ACHN (cell line): Measurements from ENCODE around the gene NFIA.

Experiments
- DNase-seq: peaks from one replicate; pipeline ENCODE4 v3.0.0-alpha.2; 2015
- in situ Hi-C: cut with HindIII; loops from 2 replicates; pipeline ENCODE4 v1.10.0; 2017; ENCODE audit warnings: low sequenced_read_pairs, low pct_ligation_motif_present, low pct_unique_long_range_greater_than_20kb

Gene NFIA

DNA sequence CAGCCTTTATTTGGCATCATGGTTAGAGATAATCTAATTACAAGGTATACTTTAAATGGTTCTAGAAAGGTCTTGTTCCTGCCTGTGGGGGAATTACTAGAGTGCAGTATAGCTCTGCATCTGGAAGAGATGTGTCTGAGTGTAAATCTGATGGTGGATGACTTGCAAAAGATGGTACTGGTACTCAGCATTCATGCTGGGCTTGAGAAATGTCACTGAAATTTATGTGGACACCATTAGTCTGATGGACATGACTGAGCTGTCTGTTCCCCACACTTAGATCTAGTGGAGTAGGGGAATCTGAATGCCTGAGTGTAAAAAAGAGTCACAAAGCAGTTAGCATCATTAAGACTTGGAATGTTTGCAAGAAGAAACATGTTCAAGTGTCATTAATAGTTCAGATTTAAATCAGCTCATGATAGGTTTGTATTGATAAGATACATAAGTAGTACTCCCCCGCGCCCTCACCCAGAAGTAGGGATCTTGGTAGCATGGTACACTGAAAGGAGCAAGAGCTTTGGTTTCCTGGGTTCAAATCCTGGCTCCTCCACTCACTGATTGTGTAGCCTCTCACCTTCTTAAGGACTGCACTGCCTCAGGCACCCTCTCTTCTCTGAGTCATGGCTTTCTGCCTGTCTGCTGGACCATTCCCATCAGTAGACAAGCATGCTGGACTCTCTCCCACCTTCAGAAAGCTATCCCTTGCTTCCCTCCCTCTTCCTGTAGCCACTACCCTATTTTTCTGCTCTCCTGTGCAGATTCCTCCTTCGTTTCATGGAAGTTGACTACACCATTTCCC is 292.9 kb downstream of the NFIA start:
- no peak for DNase-seq
- in situ Hi-C loops: no loop called here

- in situ Hi-C loops: no loop called here
- DNase-seq: no peak
Measured at GRCh38 chr1:61376151-61376550, 293.8 kb downstream of the NFIA start.

GRCh38 chr1:61377242-61377958 is 295.0 kb downstream of the NFIA start:
- in situ Hi-C loops: no loop called here
- DNase-seq: no peak

- in situ Hi-C loops: no loop called here
- no peak for DNase-seq
Measured at GRCh38 chr1:61378494-61379180, 296.3 kb downstream of the NFIA start.

- in situ Hi-C loops: no loop called here
Measured at GRCh38 chr1:61379693-61380092, 297.3 kb downstream of the NFIA start.

DNA sequence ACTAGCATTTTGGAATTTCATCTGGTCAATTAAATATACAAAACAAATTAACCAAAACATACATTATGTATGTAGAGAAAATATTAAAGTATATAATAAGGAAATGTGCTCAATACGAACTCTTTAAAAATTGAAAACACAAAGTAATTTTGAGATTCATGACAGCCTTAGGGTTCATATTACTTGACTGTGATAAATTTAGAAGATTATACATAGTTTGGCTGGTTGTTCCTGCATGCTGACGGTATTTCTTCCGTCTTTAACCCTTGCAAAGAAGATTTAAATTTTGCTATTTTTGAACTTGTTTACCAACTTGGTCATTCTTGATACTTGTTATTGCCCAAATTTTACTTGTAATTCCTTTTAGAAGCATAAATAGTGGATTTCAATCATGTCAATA is 298.2 kb downstream of the NFIA start:
- in situ Hi-C loops: no loop called here
- no peak for DNase-seq

More at GRCh38 chr1:61379693-61380092, 297.3 kb downstream of the NFIA start:
- DNase-seq: no peak

- in situ Hi-C loops: no loop called here
- DNase-seq: no peak
Measured at GRCh38 chr1:61386323-61386722, 304.0 kb downstream of the NFIA start.

- in situ Hi-C loops: no loop called here
- no peak for DNase-seq
Measured at GRCh38 chr1:61386770-61387169, 304.4 kb downstream of the NFIA start.

- in situ Hi-C loops: no loop called here
- DNase-seq: no peak
Measured at GRCh38 chr1:61387829-61388228, 305.5 kb downstream of the NFIA start.

GRCh38 chr1:61388566-61388965 is 306.2 kb downstream of the NFIA start:
- in situ Hi-C loops: no loop called here
- DNase-seq: no peak

GRCh38 chr1:61389194-61389925 is 307.0 kb downstream of the NFIA start:
- DNase-seq: no peak
- in situ Hi-C loops: no loop called here

DNA sequence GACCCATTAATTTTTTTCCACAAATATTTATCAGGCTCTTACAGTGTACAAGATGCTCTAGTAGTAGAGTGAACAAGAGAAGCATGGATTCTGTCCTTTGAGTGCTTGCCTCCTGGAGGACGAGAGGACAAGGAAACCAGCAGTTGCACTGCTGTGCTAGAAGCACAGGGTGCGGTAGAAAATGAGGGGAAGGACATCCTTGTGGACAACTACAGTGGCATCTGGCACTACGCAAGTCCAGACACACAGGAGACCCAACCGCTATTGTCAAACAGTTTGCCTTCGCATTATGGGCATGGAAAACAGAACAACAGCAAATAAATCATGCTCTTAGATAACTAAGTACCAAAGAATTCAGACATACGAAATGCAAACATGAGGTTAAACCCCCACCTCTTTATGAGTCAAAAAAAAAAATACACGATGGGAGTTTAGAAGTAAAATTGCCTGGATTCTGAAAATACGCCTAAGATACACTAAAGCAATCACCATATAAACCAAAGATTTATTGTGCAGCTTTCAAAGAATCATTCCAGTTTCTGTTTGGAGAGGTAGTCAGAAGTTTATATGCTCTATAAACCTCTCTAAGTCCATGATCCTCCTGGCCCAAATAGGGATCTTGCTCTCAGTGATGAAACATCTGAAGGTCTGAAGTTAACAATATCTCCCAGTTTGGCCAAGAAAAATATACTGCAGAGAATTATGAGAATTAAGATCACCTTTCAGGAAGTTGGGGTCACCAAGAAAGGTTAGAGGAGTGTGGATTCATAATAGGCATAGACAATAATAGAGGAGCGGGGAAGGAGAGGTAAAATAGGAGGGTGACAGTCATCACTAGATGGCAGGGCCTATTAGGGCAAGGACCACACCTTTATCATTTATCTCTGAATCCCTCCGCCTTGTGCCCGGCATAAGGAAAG is 307.8 kb downstream of the NFIA start:
- no peak for DNase-seq
- in situ Hi-C loops: no loop called here

DNA sequence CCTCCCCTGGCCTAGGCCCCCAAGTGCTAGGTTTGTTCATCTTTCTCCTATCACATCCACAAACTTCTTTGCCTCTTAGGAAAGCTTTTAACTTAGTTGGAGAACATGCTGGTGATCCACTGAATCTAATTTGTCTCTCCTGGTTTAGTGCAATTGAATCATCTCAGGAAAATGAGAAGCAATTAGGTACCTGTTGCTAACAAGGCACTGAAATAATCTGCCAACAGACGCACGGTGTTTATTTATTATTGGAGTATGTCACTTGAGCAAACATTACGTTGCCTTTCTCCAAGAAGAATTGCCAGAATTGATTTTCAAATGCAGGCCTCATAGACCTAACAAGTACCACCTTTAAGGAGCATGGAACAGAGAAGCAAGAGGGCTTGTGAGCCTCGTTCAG is 309.4 kb downstream of the NFIA start:
- DNase-seq: no peak
- in situ Hi-C loops: no loop called here

- DNase-seq: no peak
- in situ Hi-C loops: no loop called here
Measured at GRCh38 chr1:61392409-61393242, 310.3 kb downstream of the NFIA start.

- in situ Hi-C loops: no loop called here
- DNase-seq: no peak
Measured at GRCh38 chr1:61393575-61393974, 311.2 kb downstream of the NFIA start.

GRCh38 chr1:61395146-61395800 is 312.9 kb downstream of the NFIA start:
- in situ Hi-C loops: no loop called here
- DNase-seq: no peak

DNA sequence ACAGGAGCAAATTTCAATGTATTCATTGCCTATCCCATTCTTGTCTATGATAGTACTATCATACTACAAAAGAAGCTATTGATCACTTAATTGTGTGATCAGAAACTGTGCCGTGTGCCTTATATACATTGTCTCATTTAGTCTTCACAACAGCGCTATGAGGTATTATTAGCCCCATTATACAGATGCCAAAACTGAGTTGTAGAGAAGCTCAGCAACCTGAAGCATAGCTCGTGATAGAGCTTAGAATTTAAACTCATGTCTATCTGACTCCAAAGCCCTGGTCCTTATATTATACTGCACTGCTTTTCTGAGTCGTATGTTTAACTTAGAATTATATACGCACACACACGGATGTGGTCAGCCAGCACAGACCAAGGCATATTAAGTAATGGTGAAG is 315.1 kb downstream of the NFIA start:
- no peak for DNase-seq
- in situ Hi-C loops: no loop called here
